HEK293 (cell line): ENCODE data around the gene CELSR1.

Experiments used
- BCL11B ChIP-seq: fragments of 450-650 bp; formaldehyde crosslinking; IDR thresholded peaks from 2 replicates; pipeline ENCODE4 v1.5.1; 2016; ENCODE audit warnings: low read depth, missing biosample characterization, missing genetic modification characterization
- CTCF ChIP-seq: fragments of 450-650 bp; formaldehyde crosslinking; IDR thresholded peaks from 2 replicates; pipeline ENCODE4 v1.5.1; 2016; ENCODE audit warnings: missing biosample characterization, missing genetic modification characterization
- SP2 ChIP-seq: fragments of 450-650 bp; formaldehyde crosslinking; IDR thresholded peaks from 2 replicates; pipeline ENCODE4 v1.5.1; 2016; ENCODE audit warnings: missing biosample characterization, missing genetic modification characterization
- YY1 ChIP-seq: fragments of 450-650 bp; formaldehyde crosslinking; IDR thresholded peaks from 2 replicates; pipeline ENCODE4 v1.5.1; 2018; ENCODE audit warnings: missing biosample characterization, missing genetic modification characterization
- ZBTB26 ChIP-seq: fragments of 450-650 bp; formaldehyde crosslinking; optimal IDR thresholded peaks from 2 replicates; pipeline ENCODE3; 2016; ENCODE audit warnings: missing biosample characterization, mild to moderate bottlenecking, missing genetic modification characterization
- ZBTB44 ChIP-seq: fragments of 450-650 bp; IDR thresholded peaks from 2 replicates; pipeline ENCODE4 v1.5.1; 2018; ENCODE audit warnings: missing biosample characterization, mild to moderate bottlenecking, missing genetic modification characterization
- ZNF274 ChIP-seq, 2 experiments: fragments of 200-500 bp in 1 of 2; fragments of 450-650 bp in 1 of 2; sonication (Bioruptor generic) in 1 of 2; formaldehyde crosslinking in 1 of 2; IDR thresholded peaks; 2 replicates each; pipeline versions ENCODE4 v1.5.1 to v1.6.1; 2014 to 2016; ENCODE audit warnings: borderline replicate concordance in 1 of 2, inconsistent platforms in 1 of 2, low read length in 1 of 2, missing biosample characterization in 1 of 2, missing genetic modification characterization in 1 of 2
- ZNF555 ChIP-seq: fragments of 450-650 bp; formaldehyde crosslinking; conservative IDR thresholded peaks from 2 replicates; pipeline ENCODE4 v1.5.1; 2017; ENCODE audit warnings: missing biosample characterization, mild to moderate bottlenecking, missing genetic modification characterization, inconsistent platforms
- ZNF645 ChIP-seq: fragments of 450-650 bp; formaldehyde crosslinking; IDR thresholded peaks from 2 replicates; pipeline ENCODE4; 2016; ENCODE audit warnings: missing biosample characterization, missing genetic modification characterization
- ZSCAN18 ChIP-seq: fragments of 450-650 bp; formaldehyde crosslinking; IDR thresholded peaks from 2 replicates; pipeline ENCODE4 v1.5.1; 2016; ENCODE audit warnings: missing biosample characterization, missing genetic modification characterization

GRCh38 chr22:46428602-46429324 is 108.7 kb downstream of the CELSR1 start:
- no peak for TF ChIP-seq YY1 (tag by site-specific recombination)
- no peak for TF ChIP-seq CTCF (tag by site-specific recombination)
- TF ChIP-seq BCL11B, result no peak
- no peak for TF ChIP-seq ZBTB44 (tag by site-specific recombination)
- no peak for TF ChIP-seq ZSCAN18 (tag by site-specific recombination)
- no peak for TF ChIP-seq ZNF274 (IDR thresholded peaks at IDR 0.05; ENCODE audit: low read length)
- TF ChIP-seq ZNF274 (tag by site-specific recombination; IDR thresholded peaks at IDR 0.05; ENCODE audit: borderline replicate concordance), result no peak
- TF ChIP-seq ZBTB26 (tag by site-specific recombination), result no peak
- TF ChIP-seq SP2 (tag by site-specific recombination), result no peak
- no peak for TF ChIP-seq ZNF645 (tag by site-specific recombination)
- TF ChIP-seq ZNF555 (tag by site-specific recombination), result no peak
